T47D (cell line): ENCODE results near the gene PLEKHA4.
"Not testable (repeated sequence)": the region's sequence is repeated elsewhere in the genome, so short reads cannot be mapped to it uniquely, and the experiment has no call there.

ENCODE experiments used
- DNase-seq, 2 experiments: peaks; one replicate each; pipeline versions ENCODE4 v3.0.0 to v3.0.0-alpha.2; 2011 to 2012; ENCODE audit warnings: low read depth in 1 of 2, low spot score in 1 of 2
- JUND ChIP-seq: IDR thresholded peaks from 2 replicates; pipeline ENCODE4 v1.6.1; 2012; ENCODE audit warnings: low read depth
- in situ Hi-C: cut with HindIII; loops from 2 replicates; pipeline ENCODE4 v1.10.0; 2016; ENCODE audit warnings: low sequenced_read_pairs, low pct_unique_long_range_greater_than_20kb

Gene PLEKHA4

GRCh38 chr19:48868114-48868886 lies at the start of gene PLEKHA4:
PLEKHA4 (minus strand) TSS chr19:48868617; CDS start chr19:48867620, 997 bp downstream.
- in situ Hi-C loops = no loop called here
- TF ChIP-seq JUND = no peak
- DNase-seq = no peak

- no peak for DNase-seq
- TF ChIP-seq JUND = no peak
- in situ Hi-C loops = no loop called here
Measured at GRCh38 chr19:48918071-48918470, 49.7 kb upstream of the PLEKHA4 start.

GRCh38 chr19:48915757-48916156 lies 47.3 kb upstream of the PLEKHA4 start:
- no peak for TF ChIP-seq JUND
- in situ Hi-C loops = no loop called here
- no peak for DNase-seq

GRCh38 chr19:48914181-48914580 lies 45.8 kb upstream of the PLEKHA4 start:
- no peak for TF ChIP-seq JUND
- in situ Hi-C loops = no loop called here
- DNase-seq = no peak

- in situ Hi-C loops = no loop called here
- peak in 1 of 2 experiments; percentile 25 for DNase-seq
- no peak for TF ChIP-seq JUND
Measured at GRCh38 chr19:48913114-48913889, 44.9 kb upstream of the PLEKHA4 start.

- no peak for DNase-seq
- in situ Hi-C loops = no loop called here
- no peak for TF ChIP-seq JUND
Measured at GRCh38 chr19:48910803-48911202, 42.4 kb upstream of the PLEKHA4 start.

GRCh38 chr19:48909424-48910077 lies 41.1 kb upstream of the PLEKHA4 start:
- in situ Hi-C loops, DNase-seq: not testable (repeated sequence)

- no peak for DNase-seq
- no peak for TF ChIP-seq JUND
- in situ Hi-C loops = no loop called here
Measured at GRCh38 chr19:48907671-48908070, 39.3 kb upstream of the PLEKHA4 start.

GRCh38 chr19:48906324-48906723 lies 37.9 kb upstream of the PLEKHA4 start:
- in situ Hi-C loops = no loop called here
- no peak for TF ChIP-seq JUND
- DNase-seq = no peak

GRCh38 chr19:48905664-48906063 lies 37.2 kb upstream of the PLEKHA4 start:
- TF ChIP-seq JUND = no peak
- no peak for DNase-seq
- in situ Hi-C loops = no loop called here

- DNase-seq, in situ Hi-C loops: not testable (repeated sequence)
Measured at GRCh38 chr19:48903788-48904187, 35.4 kb upstream of the PLEKHA4 start.

GRCh38 chr19:48902291-48902690 lies 33.9 kb upstream of the PLEKHA4 start:
- DNase-seq, in situ Hi-C loops: not testable (repeated sequence)
